Panc1 (cell line): ENCODE measurements around the gene MTOR.

Experiments
- CTCF ChIP-seq: fragments of 450-650 bp; IDR thresholded peaks from 2 replicates; pipeline ENCODE4 v1.5.1; 2017; ENCODE audit warnings: mild to moderate bottlenecking
- POLR2AphosphoS5 ChIP-seq: IDR thresholded peaks from 2 replicates; pipeline ENCODE4 v1.6.1; 2012; ENCODE audit warnings: mild to moderate bottlenecking, low read depth, low read length, moderate library complexity
- REST ChIP-seq, 2 experiments: IDR thresholded peaks; 2 replicates each; pipeline ENCODE4 v1.6.1; 2011 to 2012; ENCODE audit warnings: low read depth in 2 of 2, control low read depth in 1 of 2, low read length in 1 of 2, mild to moderate bottlenecking in 1 of 2, moderate library complexity in 1 of 2; ENCODE audit not compliant: insufficient read depth in 1 of 2
- SIN3A ChIP-seq: IDR thresholded peaks from 2 replicates; pipeline ENCODE4 v1.6.1; 2012; ENCODE audit warnings: low read depth, mild to moderate bottlenecking, low read length, moderate library complexity, borderline replicate concordance; ENCODE audit not compliant: insufficient read depth
- TCF7L2 ChIP-seq: IDR thresholded peaks from 2 replicates; pipeline ENCODE4 v1.6.1; 2011; ENCODE audit warnings: mild to moderate bottlenecking, low read depth, low read length, inconsistent platforms

DNA sequence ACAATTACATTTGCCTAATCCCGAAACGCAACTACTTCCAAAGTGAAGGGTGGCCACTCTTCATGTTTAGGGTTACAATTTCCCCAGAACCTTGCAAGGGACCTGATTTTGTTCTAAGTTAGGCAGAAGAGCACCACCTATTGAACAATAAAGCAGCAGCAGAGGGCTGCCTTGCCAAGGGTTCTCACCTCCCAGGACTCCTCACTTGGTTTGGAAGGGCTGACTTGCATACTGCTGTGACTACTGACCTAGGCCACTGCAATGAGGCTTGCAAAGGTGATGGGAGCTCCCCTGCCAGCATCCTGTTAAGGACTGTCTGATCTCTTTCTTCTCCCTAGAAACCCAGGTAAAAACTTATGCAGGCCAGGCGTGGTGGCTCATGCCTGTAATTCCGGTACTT, 14.2 kb downstream of the MTOR start:
- TF ChIP-seq CTCF (no peak), POLR2AphosphoS5 (no peak), TCF7L2 (no peak), REST (IDR thresholded peaks at IDR 0.05; ENCODE audit: insufficient read depth in 1 of 2, low read depth in 2 of 2, low read length in 1 of 2) (no peak), SIN3A (no peak)
